ENCODE data around the gene CSRNP3. TPM values are rescaled to one million over a fixed set of nuclear protein-coding genes. Genes with fewer than 3 reads are reported as not detected.

The CSRNP3 gene
- total RNA-seq, 1 donor from 2014 or later: 14.6 TPM

DNA sequence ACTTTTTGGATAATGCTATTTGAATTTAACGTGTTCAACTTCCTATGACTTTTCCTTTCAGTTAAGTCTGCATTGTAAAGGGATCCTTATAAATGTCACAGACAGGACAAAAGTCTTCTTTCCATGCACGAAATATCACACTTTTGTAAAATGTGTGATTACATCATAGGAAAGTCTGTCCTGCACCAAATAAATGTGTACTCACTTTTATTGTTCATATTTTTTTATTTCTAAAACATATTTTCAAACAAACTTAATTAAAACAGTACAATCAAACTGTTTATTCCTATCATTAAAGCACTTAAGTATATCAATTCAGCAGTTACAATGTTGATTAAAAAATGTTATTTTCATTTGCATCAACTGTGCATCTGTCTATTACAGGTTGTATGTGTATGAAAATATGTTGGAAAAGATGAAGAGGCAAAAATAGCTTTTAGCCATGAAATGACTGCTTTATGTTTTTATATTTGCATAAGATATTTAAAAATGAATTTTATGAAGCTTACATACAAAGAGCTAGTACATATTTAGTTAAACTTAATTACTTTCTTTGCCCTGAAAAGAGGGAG, 105.6 kb downstream of the CSRNP3 start:
- peaks cover 16% of the 10 kb centered on the region for H3K4me1 Mint-ChIP-seq (ENCODE audit: unreplicated experiment)
- no peak for DNase-seq (ENCODE audit: low spot score)
- no peaks in the 10 kb centered on the region for H3K36me3 Mint-ChIP-seq (ENCODE audit: low read depth, unreplicated experiment)
- H3K27me3 Mint-ChIP-seq (ENCODE audit: unreplicated experiment): no peaks in the 10 kb centered on the region
- peak overlapping the region; percentile 57 for H3K27ac Mint-ChIP-seq (ENCODE audit: unreplicated experiment)
- TF ChIP-seq, protein P1, sequence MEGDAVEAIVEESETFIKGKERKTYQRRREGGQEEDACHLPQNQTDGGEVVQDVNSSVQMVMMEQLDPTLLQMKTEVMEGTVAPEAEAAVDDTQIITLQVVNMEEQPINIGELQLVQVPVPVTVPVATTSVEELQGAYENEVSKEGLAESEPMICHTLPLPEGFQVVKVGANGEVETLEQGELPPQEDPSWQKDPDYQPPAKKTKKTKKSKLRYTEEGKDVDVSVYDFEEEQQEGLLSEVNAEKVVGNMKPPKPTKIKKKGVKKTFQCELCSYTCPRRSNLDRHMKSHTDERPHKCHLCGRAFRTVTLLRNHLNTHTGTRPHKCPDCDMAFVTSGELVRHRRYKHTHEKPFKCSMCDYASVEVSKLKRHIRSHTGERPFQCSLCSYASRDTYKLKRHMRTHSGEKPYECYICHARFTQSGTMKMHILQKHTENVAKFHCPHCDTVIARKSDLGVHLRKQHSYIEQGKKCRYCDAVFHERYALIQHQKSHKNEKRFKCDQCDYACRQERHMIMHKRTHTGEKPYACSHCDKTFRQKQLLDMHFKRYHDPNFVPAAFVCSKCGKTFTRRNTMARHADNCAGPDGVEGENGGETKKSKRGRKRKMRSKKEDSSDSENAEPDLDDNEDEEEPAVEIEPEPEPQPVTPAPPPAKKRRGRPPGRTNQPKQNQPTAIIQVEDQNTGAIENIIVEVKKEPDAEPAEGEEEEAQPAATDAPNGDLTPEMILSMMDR (IDR thresholded peaks at IDR 0.05; ENCODE audit: unreplicated experiment): no peak
- no peaks in the 10 kb centered on the region for H3K9me3 Mint-ChIP-seq (ENCODE audit: unreplicated experiment)
- H3K4me3 Mint-ChIP-seq (ENCODE audit: unreplicated experiment): no peak overlapping the region

DNA sequence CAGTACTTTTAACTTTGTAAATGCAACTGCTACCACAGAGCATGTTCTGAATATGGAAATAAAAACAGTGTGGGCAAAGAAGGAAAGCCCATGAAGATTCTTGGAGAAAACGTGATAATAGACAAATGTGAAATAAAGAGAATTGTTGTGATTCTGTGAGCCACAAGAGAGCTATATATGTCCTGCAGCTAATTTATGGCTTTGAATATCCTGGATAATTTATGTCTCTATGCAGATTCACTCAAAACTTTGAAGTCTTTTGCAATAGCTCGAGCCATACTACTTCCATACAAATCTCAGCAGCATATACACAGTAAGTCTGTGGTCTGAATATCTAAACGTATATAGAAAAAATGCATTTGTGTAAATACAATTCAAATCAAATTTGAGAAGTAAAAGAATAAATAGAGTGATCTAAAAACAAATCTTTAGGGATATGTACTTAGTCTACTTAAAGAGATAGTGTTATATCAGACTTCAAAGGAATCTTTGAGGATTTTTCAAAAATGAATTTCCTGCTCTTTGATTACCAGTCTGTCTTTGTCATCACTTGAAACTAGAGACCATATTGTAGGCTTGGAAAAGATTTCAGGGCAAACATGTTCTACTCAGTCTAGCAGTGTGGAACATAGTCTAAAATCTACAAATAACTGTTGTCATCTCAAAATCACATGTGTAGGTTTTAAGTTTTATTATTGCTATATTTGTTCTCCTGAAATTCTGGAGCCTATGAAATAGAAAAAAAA, 107.1 kb downstream of the CSRNP3 start:
- Mint-ChIP-seq H3K36me3 (ENCODE audit: low read depth, unreplicated experiment) (no peaks in the 10 kb centered on the region), H3K9me3 (ENCODE audit: unreplicated experiment) (no peaks in the 10 kb centered on the region), H3K27ac (ENCODE audit: unreplicated experiment) (no peak overlapping the region), H3K27me3 (ENCODE audit: unreplicated experiment) (no peaks in the 10 kb centered on the region), H3K4me3 (ENCODE audit: unreplicated experiment) (no peak overlapping the region), H3K4me1 (ENCODE audit: unreplicated experiment) (peaks cover 18% of the 10 kb centered on the region)
- TF ChIP-seq, protein P1 (IDR thresholded peaks at IDR 0.05; ENCODE audit: unreplicated experiment): no peak
- DNase-seq (ENCODE audit: low spot score): no peak

DNA sequence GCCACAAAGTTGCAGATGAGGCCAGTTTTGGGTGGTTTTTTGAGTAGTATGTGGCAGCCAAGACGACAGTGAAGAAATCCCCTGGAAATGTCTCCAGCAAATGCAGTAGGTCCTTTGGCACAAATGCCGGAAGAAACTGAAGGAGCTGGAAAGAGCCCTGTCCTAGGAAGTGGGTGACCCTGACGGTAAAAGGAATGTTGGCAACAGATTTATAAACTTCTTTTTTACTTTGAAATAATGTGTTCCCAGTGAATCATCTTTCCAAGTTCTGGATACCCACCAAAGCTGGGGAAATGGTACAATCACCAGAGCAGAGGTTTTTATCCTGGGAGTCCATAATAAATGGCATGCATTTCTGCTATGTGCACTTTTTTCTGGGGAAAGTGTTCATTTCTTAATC, 112.9 kb downstream of the CSRNP3 start:
- H3K4me3 Mint-ChIP-seq (ENCODE audit: unreplicated experiment): no peak overlapping the region
- peaks cover 14% of the 10 kb centered on the region for H3K4me1 Mint-ChIP-seq (ENCODE audit: unreplicated experiment)
- H3K27ac Mint-ChIP-seq (ENCODE audit: unreplicated experiment): no peak overlapping the region
- peaks cover 2% of the 10 kb centered on the region for H3K27me3 Mint-ChIP-seq (ENCODE audit: unreplicated experiment)
- TF ChIP-seq, protein P1 (IDR thresholded peaks at IDR 0.05; ENCODE audit: unreplicated experiment): no peak
- H3K36me3 Mint-ChIP-seq (ENCODE audit: low read depth, unreplicated experiment): no peaks in the 10 kb centered on the region
- no peaks in the 10 kb centered on the region for H3K9me3 Mint-ChIP-seq (ENCODE audit: unreplicated experiment)
- DNase-seq (ENCODE audit: low spot score): no peak

DNA sequence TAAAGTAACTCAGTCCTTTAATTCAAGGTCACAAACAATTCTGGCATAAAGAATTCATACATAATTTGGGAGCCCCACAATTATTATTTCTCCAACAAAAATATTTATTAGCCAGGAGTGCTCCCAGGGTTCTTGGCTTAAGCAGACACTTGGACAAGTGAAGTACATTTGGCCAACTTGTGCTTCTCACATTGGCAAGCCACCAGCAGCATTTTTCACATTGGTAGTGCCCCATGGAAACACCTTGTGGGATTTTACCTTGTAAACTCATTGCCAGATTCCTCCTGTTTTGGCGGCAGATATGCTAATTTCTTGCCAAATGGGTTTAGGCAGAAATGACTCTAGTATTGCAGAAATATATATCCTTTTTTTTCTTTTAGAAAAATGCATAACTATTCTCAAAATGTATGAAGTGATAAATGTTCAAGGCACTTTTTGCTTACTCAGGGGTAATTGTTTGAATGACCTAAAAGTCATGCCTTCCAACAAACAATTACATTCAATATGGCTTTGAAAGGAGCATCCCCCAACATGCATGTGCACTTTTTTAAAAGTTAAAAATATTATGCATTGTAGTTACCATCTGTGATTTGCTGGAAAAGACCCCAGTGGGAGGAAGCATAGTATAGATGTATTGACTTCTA, 113.5 kb downstream of the CSRNP3 start:
- H3K36me3 Mint-ChIP-seq (ENCODE audit: low read depth, unreplicated experiment): no peaks in the 10 kb centered on the region
- TF ChIP-seq, protein P1 (IDR thresholded peaks at IDR 0.05; ENCODE audit: unreplicated experiment): no peak
- H3K9me3 Mint-ChIP-seq (ENCODE audit: unreplicated experiment): no peaks in the 10 kb centered on the region
- H3K4me1 Mint-ChIP-seq (ENCODE audit: unreplicated experiment): peaks cover 17% of the 10 kb centered on the region
- no peak overlapping the region for H3K27ac Mint-ChIP-seq (ENCODE audit: unreplicated experiment)
- H3K4me3 Mint-ChIP-seq (ENCODE audit: unreplicated experiment): no peak overlapping the region
- H3K27me3 Mint-ChIP-seq (ENCODE audit: unreplicated experiment): peaks cover 2% of the 10 kb centered on the region
- DNase-seq (ENCODE audit: low spot score): no peak
